ENCODE results near the gene HPS1. TPM values are rescaled to one million over a fixed set of nuclear protein-coding genes. Genes with fewer than 3 reads are reported as not detected.

The HPS1 gene
- polyA plus RNA-seq, 4 donors = 31.3 to 36.4 (median 34.8) TPM

GRCh38 chr10:98465866-98466265, 19.1 kb upstream of the HPS1 start:
- DNase-seq (ENCODE audit: low read depth in 4 of 4, low spot score in 3 of 4) = no peak

GRCh38 chr10:98463976-98464754, 17.4 kb upstream of the HPS1 start:
- no peak for DNase-seq (ENCODE audit: low read depth in 4 of 4, low spot score in 3 of 4)

GRCh38 chr10:98463016-98463415, 16.3 kb upstream of the HPS1 start:
- DNase-seq (ENCODE audit: low read depth in 4 of 4, low spot score in 3 of 4) = no peak

- no peak for DNase-seq (ENCODE audit: low read depth in 4 of 4, low spot score in 3 of 4)
These were observed 14.7 kb upstream of the HPS1 start for GRCh38 chr10:98461500-98461842.

GRCh38 chr10:98460837-98461499, 14.2 kb upstream of the HPS1 start:
- DNase-seq (ENCODE audit: low read depth in 4 of 4, low spot score in 3 of 4) = no peak

- DNase-seq (ENCODE audit: low read depth in 4 of 4, low spot score in 3 of 4) = no peak
These were observed 12.4 kb upstream of the HPS1 start for GRCh38 chr10:98458809-98459784.

GRCh38 chr10:98457721-98458120, 11.0 kb upstream of the HPS1 start:
- no peak for DNase-seq (ENCODE audit: low read depth in 4 of 4, low spot score in 3 of 4)

- DNase-seq (ENCODE audit: low read depth in 4 of 4, low spot score in 3 of 4) = no peak
These were observed 10.1 kb upstream of the HPS1 start for GRCh38 chr10:98456686-98457482.

GRCh38 chr10:98456043-98456570, 9.4 kb upstream of the HPS1 start:
- no peak for DNase-seq (ENCODE audit: low read depth in 4 of 4, low spot score in 3 of 4)

- DNase-seq (ENCODE audit: low read depth in 4 of 4, low spot score in 3 of 4) = no peak
These were observed 7.0 kb upstream of the HPS1 start for GRCh38 chr10:98453729-98454128.

- DNase-seq (ENCODE audit: low read depth in 4 of 4, low spot score in 3 of 4) = no peak
These were observed 3.9 kb upstream of the HPS1 start for GRCh38 chr10:98450618-98451017.

GRCh38 chr10:98449287-98449686, 2.6 kb upstream of the HPS1 start:
- DNase-seq (ENCODE audit: low read depth in 4 of 4, low spot score in 3 of 4) = no peak

- no peak for DNase-seq (ENCODE audit: low read depth in 4 of 4, low spot score in 3 of 4)
These were observed 529 bp downstream of the HPS1 start for GRCh38 chr10:98446151-98446660.

- no peak for DNase-seq (ENCODE audit: low read depth in 4 of 4, low spot score in 3 of 4)
These were observed 1.4 kb downstream of the HPS1 start for GRCh38 chr10:98445200-98445812.

- no peak for DNase-seq (ENCODE audit: low read depth in 4 of 4, low spot score in 3 of 4)
These were observed 2.3 kb downstream of the HPS1 start for GRCh38 chr10:98444314-98445006.

GRCh38 chr10:98438715-98439114, 8.0 kb downstream of the HPS1 start:
- no peak for DNase-seq (ENCODE audit: low read depth in 4 of 4, low spot score in 3 of 4)

- DNase-seq (ENCODE audit: low read depth in 4 of 4, low spot score in 3 of 4) = no peak
These were observed 10.0 kb downstream of the HPS1 start for GRCh38 chr10:98436704-98437103.

- DNase-seq (ENCODE audit: low read depth in 4 of 4, low spot score in 3 of 4) = no peak
These were observed 11.6 kb downstream of the HPS1 start for GRCh38 chr10:98435178-98435577.
